Ishikawa (cell line): ENCODE data around the gene ACSL6.

Source experiments
- CEBPB ChIP-seq: IDR thresholded peaks from 2 replicates; pipeline ENCODE4 v1.6.1; 2012
- CREB1 ChIP-seq: IDR thresholded peaks from 2 replicates; pipeline ENCODE4 v1.6.1; 2012; ENCODE audit warnings: low read depth
- EGR1 ChIP-seq: IDR thresholded peaks from 2 replicates; pipeline ENCODE4 v1.6.1; 2012
- EP300 ChIP-seq: IDR thresholded peaks from 2 replicates; pipeline ENCODE4 v1.6.1; 2012; ENCODE audit warnings: borderline replicate concordance
- FOXM1 ChIP-seq: IDR thresholded peaks from 2 replicates; pipeline ENCODE4 v1.6.1; 2012; ENCODE audit warnings: low read depth, borderline replicate concordance
- NFIC ChIP-seq: IDR thresholded peaks from 2 replicates; pipeline ENCODE4 v1.6.1; 2012
- RAD21 ChIP-seq: IDR thresholded peaks from 2 replicates; pipeline ENCODE4 v1.6.1; 2012; ENCODE audit warnings: low read depth
- TAF1 ChIP-seq: IDR thresholded peaks from 2 replicates; pipeline ENCODE4 v1.6.1; 2012; ENCODE audit warnings: low read depth, mild to moderate bottlenecking
- TCF12 ChIP-seq: IDR thresholded peaks from 2 replicates; pipeline ENCODE4 v1.6.1; 2012; ENCODE audit warnings: low read depth
- TEAD4 ChIP-seq: IDR thresholded peaks from 2 replicates; pipeline ENCODE4 v1.6.1; 2012
- YY1 ChIP-seq: IDR thresholded peaks from 2 replicates; pipeline ENCODE4 v1.6.1; 2012; ENCODE audit warnings: low read depth
- ZBTB7A ChIP-seq: IDR thresholded peaks from 2 replicates; pipeline ENCODE4 v1.6.1; 2012; ENCODE audit warnings: low read depth
- TF ChIP-seq, protein P1 (sequence below): IDR thresholded peaks from 2 replicates; pipeline ENCODE4 v1.6.1; 2012; ENCODE audit warnings: low read depth, mild to moderate bottlenecking
- TF ChIP-seq, protein P2 (sequence below): IDR thresholded peaks from 2 replicates; pipeline ENCODE4 v1.6.1; 2012
- TF ChIP-seq, protein P3 (sequence below): IDR thresholded peaks from 2 replicates; pipeline ENCODE4 v1.6.1; 2012

The ACSL6 gene

DNA sequence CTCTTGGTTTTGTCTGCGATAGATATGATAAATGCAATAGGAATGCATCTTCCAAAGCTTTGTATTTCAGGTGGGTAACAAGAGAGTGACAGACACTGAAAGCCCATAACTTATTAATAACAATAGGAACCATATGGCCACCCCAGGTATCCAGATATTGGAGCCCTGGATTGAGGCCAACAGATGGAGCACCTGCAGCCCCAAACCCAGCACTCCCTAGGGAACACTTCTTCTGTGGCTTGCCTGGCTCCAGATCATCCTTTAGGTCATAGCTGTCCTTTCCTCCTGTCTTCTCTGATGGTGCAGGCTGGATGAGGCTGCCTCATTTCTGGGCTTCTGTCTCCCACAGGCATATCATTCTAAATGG lies 44.0 kb upstream of the ACSL6 start:
- TF ChIP-seq, protein P1, sequence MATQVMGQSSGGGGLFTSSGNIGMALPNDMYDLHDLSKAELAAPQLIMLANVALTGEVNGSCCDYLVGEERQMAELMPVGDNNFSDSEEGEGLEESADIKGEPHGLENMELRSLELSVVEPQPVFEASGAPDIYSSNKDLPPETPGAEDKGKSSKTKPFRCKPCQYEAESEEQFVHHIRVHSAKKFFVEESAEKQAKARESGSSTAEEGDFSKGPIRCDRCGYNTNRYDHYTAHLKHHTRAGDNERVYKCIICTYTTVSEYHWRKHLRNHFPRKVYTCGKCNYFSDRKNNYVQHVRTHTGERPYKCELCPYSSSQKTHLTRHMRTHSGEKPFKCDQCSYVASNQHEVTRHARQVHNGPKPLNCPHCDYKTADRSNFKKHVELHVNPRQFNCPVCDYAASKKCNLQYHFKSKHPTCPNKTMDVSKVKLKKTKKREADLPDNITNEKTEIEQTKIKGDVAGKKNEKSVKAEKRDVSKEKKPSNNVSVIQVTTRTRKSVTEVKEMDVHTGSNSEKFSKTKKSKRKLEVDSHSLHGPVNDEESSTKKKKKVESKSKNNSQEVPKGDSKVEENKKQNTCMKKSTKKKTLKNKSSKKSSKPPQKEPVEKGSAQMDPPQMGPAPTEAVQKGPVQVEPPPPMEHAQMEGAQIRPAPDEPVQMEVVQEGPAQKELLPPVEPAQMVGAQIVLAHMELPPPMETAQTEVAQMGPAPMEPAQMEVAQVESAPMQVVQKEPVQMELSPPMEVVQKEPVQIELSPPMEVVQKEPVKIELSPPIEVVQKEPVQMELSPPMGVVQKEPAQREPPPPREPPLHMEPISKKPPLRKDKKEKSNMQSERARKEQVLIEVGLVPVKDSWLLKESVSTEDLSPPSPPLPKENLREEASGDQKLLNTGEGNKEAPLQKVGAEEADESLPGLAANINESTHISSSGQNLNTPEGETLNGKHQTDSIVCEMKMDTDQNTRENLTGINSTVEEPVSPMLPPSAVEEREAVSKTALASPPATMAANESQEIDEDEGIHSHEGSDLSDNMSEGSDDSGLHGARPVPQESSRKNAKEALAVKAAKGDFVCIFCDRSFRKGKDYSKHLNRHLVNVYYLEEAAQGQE = no peak
- no peak for TF ChIP-seq EP300

DNA sequence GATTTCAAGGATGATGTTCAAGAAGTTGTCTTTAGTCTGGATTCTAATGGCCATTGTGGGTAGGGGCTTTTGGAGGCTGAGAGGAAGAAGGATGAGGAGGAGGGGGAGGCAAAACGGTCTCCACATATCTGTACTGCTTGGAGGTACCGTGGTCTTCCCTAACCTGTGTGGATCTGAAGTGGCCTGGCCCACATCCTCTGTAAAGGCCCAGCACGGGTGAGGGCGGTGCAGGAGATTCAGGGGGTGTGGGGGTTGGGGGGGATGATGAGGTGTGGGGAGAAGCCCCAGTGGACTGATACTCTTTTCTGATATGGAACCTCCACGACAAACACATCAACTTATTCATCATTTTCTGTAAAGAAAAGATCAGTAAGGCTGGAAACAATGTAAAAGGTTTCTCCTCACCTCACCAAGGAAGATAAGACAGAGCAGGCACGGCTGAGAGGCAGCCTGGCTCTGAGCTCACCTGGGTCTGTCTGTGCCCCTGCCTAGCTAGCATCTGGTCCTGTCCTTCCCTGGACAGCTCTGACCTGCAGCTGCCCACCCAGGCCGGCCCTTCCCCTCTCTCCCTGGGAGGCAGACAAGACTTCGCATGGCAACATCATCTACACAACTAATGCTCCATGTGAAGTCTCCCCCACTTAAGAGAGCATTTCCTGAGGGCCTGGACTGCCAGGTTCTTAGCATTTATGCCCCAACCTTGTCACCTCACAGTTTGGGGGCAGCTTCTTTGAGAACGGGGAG lies 43.4 kb upstream of the ACSL6 start:
- TF ChIP-seq NFIC (no peak), RAD21 (no peak), FOXM1 (no peak), CREB1 (no peak), TEAD4 (no peak)
- TF ChIP-seq, protein P2, sequence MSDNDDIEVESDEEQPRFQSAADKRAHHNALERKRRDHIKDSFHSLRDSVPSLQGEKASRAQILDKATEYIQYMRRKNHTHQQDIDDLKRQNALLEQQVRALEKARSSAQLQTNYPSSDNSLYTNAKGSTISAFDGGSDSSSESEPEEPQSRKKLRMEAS = no peak
- TF ChIP-seq, protein P3, sequence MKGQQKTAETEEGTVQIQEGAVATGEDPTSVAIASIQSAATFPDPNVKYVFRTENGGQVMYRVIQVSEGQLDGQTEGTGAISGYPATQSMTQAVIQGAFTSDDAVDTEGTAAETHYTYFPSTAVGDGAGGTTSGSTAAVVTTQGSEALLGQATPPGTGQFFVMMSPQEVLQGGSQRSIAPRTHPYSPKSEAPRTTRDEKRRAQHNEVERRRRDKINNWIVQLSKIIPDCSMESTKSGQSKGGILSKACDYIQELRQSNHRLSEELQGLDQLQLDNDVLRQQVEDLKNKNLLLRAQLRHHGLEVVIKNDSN = no peak
- TF ChIP-seq, protein P1 = no peak

DNA sequence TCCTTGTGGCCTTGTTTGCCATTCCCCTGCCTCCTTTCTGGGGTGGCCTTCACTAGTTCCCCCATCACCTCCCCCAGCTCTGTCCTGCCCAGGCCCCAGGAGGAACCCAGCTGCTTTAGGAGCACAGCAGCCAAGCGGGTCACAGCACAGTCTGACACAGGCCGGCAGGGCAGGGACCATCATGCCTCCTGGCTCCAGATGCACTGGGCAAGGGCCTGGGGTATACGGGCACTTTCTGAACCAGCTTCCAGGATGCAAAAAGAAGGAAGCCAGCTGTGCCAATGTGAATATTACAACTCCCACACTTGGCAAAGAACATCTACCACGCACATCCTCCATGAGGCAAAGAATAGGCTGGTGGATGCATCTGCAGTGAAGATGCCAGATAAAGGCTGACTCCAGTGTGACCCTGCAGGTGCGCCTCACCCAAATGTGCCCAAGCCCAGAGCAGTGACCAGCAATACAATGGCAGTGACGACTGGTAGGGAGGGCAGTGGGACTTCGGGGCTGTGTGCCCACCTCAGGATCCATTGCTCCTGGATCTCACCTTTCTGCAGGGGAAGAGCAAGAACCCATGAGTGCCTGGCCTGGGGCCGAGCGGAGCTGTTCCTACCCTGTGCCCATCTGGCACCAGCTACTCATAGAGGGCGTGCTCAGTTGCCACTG lies 42.7 kb upstream of the ACSL6 start:
- no peak for TF ChIP-seq TAF1
- no peak for TF ChIP-seq ZBTB7A

DNA sequence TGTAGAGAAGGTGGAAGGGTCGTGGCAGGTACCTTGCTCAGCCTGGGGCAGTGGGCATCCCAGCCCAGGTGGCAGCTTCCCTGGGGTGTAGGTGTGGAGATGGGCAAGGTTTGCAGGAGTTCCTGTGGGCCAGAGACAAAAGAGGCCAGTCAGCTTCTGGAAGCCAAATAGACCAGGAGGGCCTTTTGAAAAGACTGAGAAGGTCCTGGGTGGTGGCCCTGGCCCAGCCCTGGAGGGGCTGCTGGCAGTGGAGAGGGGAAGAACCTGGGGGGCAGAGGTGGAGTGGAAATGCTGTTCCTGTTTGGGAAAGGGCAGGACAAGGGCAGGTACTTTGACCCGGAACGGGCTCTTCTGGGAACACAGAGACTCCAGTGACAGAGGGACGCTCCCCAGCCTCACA lies 42.0 kb upstream of the ACSL6 start:
- TF ChIP-seq FOXM1 (no peak), NFIC (no peak), EGR1 (no peak), TCF12 (no peak), CREB1 (no peak), TEAD4 (no peak), YY1 (no peak), ZBTB7A (no peak), RAD21 (no peak), EP300 (no peak), TAF1 (no peak), CEBPB (no peak)
- TF ChIP-seq, protein P3 = no peak
- TF ChIP-seq, protein P2 = no peak
- TF ChIP-seq, protein P1 = no peak

DNA sequence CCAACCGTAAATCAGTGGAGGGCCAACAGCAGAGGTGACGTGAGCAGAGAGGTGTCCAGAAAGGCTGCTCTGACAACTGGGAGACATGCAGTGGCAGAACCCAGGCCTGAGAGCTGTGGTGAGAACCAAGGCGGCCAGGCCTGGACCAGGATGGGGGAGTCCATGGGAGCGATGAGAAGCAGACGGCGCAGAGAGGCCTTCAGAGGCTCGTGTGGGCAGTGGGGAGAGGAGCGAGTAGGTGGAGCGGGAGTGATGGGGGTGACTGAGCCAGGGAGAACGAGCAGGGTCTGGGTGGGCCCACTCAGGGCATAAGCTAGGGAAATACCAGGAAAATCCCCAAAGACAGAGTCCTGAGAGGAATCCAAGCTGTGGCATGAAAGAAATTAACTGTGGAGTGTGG lies 41.1 kb upstream of the ACSL6 start:
- TF ChIP-seq TAF1 = no peak
- no peak for TF ChIP-seq ZBTB7A
- no peak for TF ChIP-seq NFIC
